EH (cell line): Measurements from ENCODE around the gene UBB.

Experiments used
- DNase-seq: peaks from one replicate; pipeline ENCODE4 v3.0.0-alpha.2; 2015; ENCODE audit warnings: low read depth

The UBB gene

DNA sequence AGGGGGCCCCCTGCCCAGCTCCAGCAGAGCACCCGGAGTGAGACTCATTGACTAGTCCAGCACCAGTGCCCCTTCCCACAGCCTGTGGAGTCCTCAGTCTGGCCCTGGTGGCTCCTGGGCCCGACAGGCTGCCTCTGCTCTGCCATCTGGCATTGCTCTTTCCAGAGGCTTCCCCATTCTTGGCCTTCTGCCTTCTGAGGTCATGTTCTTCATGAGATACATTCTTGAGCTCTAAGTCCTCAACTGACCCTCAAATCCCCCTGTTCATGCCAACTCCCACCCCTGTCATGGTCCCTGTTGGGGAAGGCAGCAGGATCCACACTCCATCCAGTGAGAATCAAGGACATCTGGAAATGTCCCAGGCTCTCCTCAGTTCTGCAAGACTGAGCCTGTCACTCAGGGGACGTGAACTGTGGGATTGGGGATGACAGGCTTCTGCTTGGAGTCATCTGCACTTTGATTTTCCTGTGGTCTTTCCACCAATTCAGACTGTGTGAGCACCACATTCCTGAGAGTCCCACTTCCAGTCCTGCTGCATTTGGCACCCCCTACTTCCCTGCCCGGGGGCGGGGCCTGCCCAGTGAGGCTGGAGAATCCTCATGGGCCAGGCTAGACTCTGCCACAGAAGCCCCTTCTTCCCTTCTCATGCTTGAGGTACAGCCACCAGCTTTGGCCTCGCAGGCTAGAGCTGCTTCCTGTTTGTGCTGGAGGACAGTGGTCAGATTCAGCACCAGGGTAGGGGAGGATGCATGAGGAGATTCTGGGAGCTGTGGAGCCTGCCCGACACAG is 37.2 kb downstream of the UBB start:
- peak; percentile 73 for DNase-seq

DNA sequence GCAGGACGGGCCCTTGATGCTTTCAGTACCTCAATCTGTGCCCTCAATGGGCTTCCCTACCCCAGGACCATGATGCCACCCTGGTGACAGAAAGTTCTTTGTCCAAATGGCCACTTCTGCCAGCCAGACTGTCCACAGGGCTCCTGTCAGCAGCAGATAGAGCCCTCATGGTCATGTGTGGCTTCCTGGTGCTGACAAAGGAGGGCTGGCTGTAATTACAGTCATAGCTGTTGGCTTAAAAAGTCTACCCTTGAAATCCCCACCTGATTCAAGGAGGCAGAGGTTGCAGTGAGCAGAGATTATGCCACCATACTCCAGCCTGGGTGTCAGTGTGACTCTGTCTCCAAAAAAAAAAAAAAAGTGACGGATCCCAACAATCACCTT is 37.8 kb downstream of the UBB start:
- no peak for DNase-seq

DNA sequence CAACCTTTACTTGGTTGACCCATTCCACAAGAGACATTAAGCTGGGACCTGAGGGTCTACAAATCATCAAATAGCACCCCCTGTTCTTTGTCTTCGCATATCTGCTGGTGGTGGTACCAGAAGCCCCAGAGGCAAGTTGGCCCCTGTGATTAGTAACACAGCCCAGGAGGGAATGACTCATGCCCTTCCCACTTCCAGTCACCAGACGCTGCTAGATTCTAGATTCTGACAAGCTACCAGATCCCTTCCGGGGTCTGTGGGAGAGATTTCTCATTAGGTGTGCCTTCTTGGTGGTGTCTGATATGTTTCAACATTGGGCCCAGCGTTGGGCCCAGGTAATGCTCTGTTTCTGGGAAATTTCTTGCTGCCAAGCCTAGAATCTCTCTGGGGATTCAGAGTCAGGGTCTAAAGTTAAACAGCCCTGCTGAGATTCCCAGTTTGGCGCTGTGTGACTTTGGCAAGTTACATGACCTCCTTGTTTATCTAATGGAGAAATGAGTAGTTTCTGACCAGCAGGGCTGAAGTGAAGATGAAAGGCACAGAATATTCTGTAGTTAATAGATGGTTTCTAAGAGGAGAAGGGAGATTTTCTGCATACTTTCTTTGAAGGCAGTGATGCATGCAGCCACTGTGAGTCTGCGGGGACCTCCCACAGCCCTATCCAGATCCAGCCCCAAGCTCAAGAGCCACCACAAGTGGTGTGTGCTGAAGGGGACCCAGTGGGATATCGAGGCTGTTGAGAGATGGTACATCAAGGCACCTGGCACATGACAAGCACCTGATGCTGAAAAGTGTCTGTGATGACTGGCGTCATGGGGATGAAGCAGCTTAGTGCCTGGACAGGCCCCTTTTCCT is 38.4 kb downstream of the UBB start:
- DNase-seq = peak; percentile 92

DNA sequence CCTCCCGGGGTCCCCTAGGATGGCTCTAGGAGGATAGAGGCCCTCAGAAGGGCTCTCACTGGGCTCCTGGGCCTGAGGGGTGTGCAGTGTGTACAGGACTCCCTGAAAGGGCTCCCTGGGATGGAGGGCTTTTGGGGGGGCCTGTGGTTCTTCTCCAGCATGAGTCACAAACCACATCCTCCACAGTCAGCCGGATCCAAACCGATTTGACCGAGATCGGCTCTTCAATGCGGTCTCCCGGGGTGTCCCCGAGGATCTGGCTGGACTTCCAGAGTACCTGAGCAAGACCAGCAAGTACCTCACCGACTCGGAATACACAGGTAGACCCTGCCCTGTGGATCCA is 39.0 kb downstream of the UBB start:
- DNase-seq = peak; percentile 88

DNA sequence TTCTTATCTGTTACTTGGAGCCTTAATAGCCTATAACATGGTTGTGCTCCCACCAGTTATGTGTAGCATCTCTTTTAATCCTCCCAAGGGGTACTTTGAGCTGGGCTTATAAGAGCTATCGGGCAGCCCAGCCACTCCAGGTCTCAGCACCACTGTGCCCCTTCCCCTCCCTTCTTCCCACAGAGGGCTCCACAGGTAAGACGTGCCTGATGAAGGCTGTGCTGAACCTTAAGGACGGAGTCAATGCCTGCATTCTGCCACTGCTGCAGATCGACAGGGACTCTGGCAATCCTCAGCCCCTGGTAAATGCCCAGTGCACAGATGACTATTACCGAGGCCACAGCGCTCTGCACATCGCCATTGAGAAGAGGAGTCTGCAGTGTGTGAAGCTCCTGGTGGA is 41.5 kb downstream of the UBB start:
- no peak for DNase-seq

DNA sequence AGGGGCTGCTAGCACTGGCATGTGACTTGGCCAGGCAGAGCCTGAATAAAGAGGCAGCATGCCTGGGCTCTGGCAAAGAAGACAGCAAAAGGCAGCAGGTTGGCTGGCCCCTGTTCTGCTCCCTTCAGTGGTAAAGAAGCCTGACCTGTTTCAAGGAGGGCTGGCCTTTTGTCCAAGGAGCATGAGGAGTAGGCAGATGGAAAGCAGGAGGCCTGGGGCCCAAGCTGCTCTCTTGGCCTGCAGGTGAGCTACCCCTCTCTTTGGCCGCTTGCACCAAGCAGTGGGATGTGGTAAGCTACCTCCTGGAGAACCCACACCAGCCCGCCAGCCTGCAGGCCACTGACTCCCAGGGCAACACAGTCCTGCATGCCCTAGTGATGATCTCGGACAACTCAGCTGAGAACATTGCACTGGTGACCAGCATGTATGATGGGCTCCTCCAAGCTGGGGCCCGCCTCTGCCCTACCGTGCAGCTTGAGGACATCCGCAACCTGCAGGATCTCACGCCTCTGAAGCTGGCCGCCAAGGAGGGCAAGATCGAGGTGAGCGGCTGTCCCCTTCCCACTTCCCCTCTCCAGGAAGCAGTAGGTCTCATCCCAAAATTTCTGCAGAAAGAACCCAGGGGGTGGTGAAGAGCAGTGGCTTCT is 42.5 kb downstream of the UBB start:
- no peak for DNase-seq

DNA sequence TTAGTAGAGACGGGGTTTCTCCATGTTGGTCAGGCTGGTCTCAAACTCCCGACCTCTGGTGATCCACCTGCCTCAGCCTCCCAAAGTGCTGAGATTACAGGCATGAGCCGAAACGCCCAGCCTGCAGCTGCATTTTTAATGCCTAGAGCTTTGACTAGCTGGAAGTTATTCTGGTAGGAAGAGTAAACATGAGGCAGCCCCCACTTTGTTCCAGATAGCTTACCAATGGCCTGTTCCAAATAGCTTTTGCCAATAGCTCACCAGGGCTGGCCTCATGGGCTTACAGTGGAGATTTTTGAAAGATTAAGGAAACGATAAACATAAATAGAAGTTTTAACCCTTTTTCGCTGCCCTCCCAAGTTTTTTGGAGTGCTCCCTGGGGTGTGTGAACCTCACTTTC is 44.3 kb downstream of the UBB start:
- DNase-seq = no peak

DNA sequence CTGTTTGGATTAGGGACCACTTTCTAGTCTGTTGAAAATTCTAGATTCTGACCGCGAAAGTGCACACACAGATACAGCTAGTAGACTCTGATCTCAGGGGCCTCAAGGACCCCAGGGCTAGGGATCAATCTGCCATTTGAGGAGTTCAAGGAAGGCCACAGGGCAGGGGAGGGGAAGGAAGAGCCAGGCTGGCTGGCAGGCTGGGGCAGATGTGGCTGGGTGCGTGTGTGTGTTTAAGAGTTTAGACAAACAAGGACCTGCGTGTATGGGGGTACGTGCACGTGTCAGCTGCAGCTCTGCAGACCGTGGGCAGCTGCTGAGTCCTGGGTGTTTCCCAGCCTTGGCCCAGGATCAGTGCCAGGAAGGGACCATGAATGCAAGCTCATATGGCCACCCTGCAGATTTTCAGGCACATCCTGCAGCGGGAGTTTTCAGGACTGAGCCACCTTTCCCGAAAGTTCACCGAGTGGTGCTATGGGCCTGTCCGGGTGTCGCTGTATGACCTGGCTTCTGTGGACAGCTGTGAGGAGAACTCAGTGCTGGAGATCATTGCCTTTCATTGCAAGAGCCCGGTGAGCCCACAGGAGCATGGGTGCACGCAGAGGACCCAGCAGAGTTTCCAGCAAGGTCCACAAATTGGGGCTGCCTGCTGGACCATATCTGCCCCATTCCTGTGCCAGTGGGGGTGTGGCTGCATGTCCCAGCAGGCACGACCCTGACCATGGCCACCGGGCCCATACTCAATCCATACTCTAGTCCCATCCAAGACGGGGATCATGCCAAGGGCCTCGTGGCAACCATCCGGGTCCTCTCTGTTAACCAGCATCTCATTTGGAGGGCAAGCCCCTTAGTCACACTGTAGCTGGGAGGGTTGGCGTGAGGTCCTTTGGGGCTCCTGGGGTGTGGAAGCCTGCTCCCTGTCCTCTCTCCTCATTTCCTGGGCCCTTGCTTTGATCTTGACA is 45.1 kb downstream of the UBB start:
- DNase-seq = no peak

DNA sequence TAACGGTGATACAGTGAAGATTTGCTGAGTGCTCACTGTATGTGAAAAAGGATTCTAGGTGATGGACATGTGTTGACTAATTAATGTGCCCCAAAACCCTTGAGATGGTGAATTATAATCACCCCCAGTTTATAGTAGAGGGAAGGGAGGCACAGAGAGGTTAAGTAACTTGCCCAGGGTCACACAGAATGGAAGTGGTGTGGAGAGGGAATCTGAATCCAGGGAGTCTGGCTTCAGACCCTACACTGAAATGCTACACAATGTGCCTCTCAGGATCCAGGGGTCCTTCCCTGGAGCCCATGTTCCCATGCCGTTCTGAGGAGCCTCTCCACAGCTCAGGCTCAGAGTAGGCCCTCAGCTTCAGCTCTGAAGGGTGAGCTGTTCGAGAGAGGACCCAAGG is 46.1 kb downstream of the UBB start:
- no peak for DNase-seq

DNA sequence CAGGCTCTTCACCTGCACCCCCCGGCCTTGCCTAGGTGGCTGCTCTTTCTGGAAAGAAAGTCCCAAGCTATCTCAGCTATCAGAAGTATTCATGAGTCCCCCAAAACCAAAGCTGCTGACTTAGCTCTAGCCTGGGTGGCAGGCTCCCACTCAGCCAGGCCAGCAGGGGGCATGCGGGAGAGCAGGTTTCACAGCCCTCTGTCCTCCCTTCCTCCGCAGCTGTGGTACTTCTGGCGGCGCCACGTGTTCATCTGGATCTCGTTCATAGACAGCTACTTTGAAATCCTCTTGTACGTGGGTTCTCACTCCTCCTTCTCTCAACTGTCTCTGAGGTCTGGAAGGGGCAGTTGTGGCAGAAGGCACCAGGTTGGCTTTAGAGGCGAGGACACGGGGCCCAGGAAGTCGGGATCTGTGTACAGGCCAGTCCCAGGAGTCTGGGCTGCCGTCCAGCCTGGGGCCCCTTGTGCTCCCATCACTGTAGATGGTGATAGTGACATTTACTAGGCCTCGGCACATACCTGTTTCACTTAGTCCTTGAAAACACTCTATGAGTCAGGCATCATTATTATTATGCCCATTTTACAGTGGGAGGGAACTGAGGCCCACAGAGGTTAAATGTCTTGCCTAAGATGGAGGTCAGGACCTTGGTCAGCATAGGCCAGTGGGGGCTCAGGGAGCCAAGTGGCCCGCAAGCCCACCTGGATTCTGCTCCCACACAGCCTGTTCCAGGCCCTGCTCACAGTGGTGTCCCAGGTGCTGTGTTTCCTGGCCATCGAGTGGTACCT is 47.4 kb downstream of the UBB start:
- peak; percentile 73 for DNase-seq

DNA sequence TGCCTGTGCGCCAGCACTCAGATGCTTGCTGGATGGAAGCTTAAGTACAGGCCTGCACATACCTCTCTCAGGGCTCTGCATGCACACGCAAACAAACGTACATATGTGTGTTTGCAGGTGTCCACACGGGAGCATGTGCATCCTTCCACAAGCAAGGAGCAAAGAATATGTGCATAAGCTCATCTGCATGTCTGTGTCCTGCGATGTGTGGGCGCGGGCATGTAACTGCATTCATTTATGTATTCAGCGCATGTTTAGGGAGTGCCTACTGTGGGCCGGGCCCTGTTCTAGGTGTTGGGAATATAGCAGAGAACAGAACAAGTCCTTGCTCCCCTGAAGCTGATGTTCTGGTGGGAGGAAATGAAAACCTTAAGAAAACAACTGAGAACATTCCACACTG is 48.2 kb downstream of the UBB start:
- DNase-seq = no peak

DNA sequence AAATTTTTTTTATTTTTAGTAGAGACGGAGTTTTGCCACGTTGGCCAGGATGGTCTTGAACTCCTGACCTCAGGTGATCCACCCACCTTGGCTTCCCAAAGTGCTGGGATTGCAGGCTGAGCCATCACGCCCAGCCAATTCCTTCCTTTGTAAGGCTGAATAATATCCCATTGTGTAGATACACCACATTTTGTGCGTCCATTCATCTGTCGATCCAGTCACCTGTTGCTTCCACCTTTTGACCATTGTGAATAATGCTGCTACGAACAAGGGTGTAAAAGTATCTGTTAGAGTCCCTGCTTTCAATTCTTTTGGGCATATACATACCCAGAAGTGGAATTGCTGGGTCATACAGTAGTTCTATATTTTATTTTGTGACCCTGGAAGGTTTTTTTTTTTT is 49.8 kb downstream of the UBB start:
- DNase-seq = no peak

DNA sequence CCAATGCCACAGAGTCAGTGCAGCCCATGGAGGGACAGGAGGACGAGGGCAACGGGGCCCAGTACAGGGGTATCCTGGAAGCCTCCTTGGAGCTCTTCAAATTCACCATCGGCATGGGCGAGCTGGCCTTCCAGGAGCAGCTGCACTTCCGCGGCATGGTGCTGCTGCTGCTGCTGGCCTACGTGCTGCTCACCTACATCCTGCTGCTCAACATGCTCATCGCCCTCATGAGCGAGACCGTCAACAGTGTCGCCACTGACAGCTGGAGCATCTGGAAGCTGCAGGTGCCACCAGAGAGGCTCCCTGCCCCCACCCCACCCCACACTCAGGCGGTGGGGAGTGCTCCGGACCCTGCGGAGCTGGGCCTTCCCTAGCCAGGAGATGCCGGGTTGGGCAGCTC is 51.1 kb downstream of the UBB start:
- no peak for DNase-seq
